Kidney epithelial cell (primary cell): Measurements from ENCODE around the gene LMX1B. TPM values are rescaled to one million over a fixed set of nuclear protein-coding genes. Genes with fewer than 3 reads are reported as not detected.

Experiments used
- DNase-seq: peaks from one replicate; pipeline ENCODE4 v3.0.0-alpha.2; 2010; ENCODE audit warnings: low read depth
- H3K27me3 ChIP-seq: 2 replicates; pipeline ENCODE4 v1.6.0; 2011; ENCODE audit warnings: low read length; ENCODE audit not compliant: control insufficient read depth, insufficient read depth
- H3K36me3 ChIP-seq: 2 replicates; pipeline ENCODE4 v1.5.1; 2011; ENCODE audit warnings: low read length; ENCODE audit not compliant: control insufficient read depth, insufficient read depth
- H3K4me3 ChIP-seq: 2 replicates; pipeline ENCODE4 v1.5.1; 2011; ENCODE audit warnings: low read depth, mild to moderate bottlenecking, control low read depth, low read length
- CTCF ChIP-seq: IDR thresholded peaks from 2 replicates; pipeline ENCODE4 v1.5.1; 2011; ENCODE audit warnings: mild to moderate bottlenecking, moderate library complexity, low read length, control low read depth, inconsistent platforms; ENCODE audit not compliant: insufficient read depth, poor library complexity, severe bottlenecking
- total RNA-seq: library from RNA; depleted of rRNA; stranded (reverse); fragments of >200 nt; gene quantifications from 2 replicates; pipeline ENCODE4 v1.2.3, GENCODE V29; 2015

Gene LMX1B
- total RNA-seq, 1 donor from 2014 or later = 2.6 TPM

- Histone ChIP-seq H3K4me3 (no peak overlapping the region), H3K27me3 (peaks cover 57% of the 10 kb centered on the region), H3K36me3 (no peaks in the 10 kb centered on the region)
- no peak for DNase-seq
- no peak for TF ChIP-seq CTCF
Measured at GRCh38 chr9:126628969-126629674, 15.4 kb downstream of the LMX1B start.

GRCh38 chr9:126630458-126631237 is 16.9 kb downstream of the LMX1B start:
- no peaks in the 10 kb centered on the region for H3K36me3 ChIP-seq
- TF ChIP-seq CTCF = no peak
- no peak overlapping the region for H3K4me3 ChIP-seq
- H3K27me3 ChIP-seq = peaks cover 50% of the 10 kb centered on the region
- peak; percentile 64 for DNase-seq

- DNase-seq = no peak
Measured at GRCh38 chr9:126631254-126631653, 17.5 kb downstream of the LMX1B start.

GRCh38 chr9:126633881-126634558 is 20.3 kb downstream of the LMX1B start:
- Histone ChIP-seq H3K27me3 (peaks cover 56% of the 10 kb centered on the region), H3K4me3 (no peak overlapping the region), H3K36me3 (no peaks in the 10 kb centered on the region)
- DNase-seq = no peak
- no peak for TF ChIP-seq CTCF

More at GRCh38 chr9:126631254-126631653, 17.5 kb downstream of the LMX1B start:
- Histone ChIP-seq H3K4me3 (no peak overlapping the region), H3K36me3 (no peaks in the 10 kb centered on the region), H3K27me3 (peaks cover 49% of the 10 kb centered on the region)
- no peak for TF ChIP-seq CTCF

GRCh38 chr9:126635061-126635460 is 21.3 kb downstream of the LMX1B start:
- Histone ChIP-seq H3K27me3 (peaks cover 58% of the 10 kb centered on the region), H3K4me3 (no peak overlapping the region), H3K36me3 (no peaks in the 10 kb centered on the region)
- TF ChIP-seq CTCF = no peak
- no peak for DNase-seq
